HG02981 (cell line): Measurements from ENCODE around the gene ALX4.

Experiments used
- ATAC-seq: cut with Tn5 transposase; IDR thresholded peaks from one replicate; pipeline ENCODE4 v1.9.1; 2021; ENCODE audit warnings: mild to moderate bottlenecking, moderate library complexity; ENCODE audit not compliant: unreplicated experiment

Gene ALX4

GRCh38 chr11:44335919-44336318 is 26.0 kb upstream of the ALX4 start:
- no peak for ATAC-seq

DNA sequence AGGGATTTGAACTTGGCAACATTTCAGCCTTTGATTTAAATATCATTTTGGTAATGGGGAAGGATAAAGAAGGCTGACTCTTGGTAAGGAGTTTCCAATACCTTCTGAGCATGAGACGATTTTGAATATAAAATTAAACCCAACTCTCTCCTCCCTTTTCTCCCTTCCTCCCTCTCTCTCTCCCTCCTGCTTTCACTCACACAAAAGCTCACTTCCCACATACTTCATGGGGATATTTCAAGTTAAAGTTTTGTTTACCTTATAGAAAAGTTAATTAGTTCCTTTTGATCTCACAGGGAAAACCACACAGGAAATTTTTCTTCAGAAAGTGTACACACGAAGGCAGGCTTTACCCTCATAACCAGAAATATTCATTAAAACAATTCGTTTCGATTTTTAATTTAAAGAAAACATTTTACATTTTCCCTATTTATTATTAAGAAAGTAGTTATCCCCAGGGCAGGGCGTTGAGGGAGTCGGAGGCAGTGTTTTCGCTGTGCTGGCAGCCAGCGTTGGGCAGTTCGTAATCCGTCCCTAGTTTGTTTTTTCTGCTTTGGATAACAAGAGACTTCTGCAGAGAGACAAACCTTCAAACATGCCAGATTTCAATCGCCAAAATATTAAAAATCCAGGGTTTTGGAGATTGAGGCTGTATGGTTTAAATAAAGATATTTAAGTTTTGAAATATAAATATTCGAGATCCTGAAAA is 25.3 kb upstream of the ALX4 start:
- ATAC-seq, result no peak

DNA sequence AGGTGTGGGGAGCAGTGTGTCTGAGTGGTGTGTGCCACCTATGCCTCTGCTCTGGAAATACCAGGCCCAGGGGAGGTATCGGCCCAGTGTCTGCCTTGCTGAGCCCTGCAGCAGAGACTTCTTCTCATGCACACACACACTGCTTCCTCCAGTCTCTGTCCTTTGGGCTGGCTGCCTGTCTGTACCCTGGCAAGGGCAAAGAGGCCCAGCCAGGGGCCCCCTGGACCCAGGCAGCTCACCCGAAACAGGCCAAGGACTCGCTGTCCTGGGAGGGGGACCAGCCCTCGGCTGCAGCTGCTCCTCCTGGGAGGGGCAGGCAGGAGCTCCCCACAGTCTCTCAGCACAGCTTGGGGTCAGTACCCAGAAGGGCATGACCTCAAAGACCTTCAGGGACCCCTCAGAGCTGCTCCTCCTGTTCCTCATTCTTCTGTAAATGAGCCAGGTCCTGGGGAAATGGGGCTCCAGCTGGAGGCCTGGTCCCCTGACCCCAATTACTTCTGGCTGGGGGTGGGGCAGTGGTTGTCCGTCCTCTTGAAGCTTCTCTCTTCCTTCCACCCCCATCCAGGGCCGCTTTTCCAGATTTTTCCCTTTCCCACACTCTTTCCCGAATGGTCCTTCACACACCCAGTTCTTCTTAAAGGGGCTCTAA is 24.5 kb upstream of the ALX4 start:
- no peak for ATAC-seq

DNA sequence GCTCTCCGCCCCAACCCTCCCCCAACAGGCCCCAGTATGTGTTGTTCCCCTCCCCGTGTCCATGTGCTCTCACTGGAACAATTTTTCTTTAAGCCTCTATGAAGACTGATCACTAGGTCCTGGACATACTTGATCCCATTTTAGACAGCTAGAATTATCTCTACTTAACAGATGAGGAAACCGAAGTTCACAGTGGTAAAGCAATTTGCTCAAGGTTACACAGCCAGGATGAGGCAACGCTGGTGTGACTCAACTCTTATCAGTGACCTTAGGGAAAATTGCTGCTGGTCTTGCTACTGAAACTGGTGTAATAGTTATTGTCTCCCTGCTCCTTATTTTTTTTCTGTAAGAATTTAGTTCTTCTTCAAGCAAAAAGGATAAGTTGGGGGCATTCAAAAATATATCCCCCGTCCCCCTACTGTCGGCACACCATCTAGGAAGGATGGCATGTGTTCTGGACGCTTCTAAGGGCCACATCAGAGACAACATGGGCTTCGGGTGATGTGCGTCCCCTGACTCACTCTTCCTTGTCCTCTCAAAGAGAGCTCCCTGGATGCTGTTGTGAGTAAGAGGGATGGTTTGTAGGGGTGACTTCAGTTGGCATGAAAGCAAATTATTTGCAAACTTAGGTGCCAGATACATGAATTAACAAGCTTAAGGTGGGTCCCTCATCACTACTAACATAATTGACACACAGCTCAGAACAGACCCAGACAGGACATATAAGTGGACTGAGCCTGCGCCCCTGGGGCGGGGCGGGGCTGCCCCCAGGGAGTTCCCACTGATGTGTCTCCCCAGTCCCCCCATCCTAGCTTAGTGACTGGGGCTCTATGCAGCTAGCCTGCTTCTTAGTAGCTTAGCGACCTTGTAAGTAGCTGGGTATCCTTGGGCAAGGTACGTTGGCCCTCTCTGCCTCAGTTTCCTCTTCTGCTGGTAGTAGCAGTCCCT is 23.6 kb upstream of the ALX4 start:
- ATAC-seq, result no peak

- ATAC-seq, result no peak
These were observed 22.7 kb upstream of the ALX4 start for GRCh38 chr11:44332665-44333064.

DNA sequence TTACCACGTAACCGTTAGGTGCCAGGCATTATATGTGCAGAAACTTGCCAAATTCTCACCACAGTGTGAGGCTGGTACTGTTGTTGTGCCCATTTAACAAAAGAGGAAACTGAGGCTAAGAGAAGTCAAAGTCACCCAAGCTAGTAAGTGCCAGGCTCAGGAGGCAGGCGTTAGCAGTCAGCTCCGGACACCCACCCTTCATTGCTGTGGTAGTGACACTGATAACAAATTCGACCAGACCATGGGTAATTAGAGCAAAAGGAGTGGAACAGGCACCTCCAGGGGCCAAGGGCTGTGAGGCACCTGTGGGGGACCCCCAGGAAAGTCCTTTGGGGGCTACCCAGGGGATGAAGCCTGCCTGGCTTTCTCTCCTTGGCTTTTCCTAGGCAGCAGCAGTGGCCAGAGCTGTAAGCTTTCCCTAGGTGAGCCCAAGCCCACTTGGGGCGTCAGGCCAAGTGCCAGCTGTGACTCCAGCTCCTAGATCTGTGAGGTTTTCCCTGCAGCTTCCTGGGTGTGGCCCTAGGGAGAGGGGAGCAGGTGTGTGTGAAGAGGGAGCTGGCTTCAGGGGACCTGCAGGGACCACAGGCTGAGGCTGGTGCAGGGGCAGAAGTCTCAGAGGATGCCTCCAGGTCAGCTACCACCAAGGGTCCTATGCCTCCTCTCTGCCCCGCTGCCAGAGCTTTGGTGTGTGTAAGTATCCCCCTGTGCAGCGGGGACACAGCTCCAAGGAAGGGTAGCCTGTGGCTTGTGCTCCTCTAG is 19.7 kb upstream of the ALX4 start:
- no peak for ATAC-seq

- ATAC-seq, result no peak
These were observed 18.3 kb upstream of the ALX4 start for GRCh38 chr11:44328138-44328660.

DNA sequence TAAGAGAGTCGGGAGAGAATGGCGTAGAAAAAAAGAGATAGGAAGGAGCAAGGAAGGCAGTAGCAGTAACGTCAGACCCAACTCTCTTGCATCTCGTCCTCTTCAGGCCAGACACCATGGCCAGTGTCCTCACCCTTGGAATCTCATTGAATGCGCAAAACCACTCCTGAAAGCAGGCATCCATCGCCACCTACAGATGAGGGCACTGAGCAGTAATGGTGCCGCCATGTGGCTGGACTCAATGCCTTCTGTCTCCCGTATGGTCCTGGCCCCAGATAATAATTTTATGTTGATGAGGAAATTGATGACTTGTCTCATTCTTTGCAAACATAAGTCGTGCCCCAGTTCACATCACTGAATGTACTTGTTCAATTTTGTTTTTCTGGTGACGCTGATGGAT is 17.8 kb upstream of the ALX4 start:
- no peak for ATAC-seq

DNA sequence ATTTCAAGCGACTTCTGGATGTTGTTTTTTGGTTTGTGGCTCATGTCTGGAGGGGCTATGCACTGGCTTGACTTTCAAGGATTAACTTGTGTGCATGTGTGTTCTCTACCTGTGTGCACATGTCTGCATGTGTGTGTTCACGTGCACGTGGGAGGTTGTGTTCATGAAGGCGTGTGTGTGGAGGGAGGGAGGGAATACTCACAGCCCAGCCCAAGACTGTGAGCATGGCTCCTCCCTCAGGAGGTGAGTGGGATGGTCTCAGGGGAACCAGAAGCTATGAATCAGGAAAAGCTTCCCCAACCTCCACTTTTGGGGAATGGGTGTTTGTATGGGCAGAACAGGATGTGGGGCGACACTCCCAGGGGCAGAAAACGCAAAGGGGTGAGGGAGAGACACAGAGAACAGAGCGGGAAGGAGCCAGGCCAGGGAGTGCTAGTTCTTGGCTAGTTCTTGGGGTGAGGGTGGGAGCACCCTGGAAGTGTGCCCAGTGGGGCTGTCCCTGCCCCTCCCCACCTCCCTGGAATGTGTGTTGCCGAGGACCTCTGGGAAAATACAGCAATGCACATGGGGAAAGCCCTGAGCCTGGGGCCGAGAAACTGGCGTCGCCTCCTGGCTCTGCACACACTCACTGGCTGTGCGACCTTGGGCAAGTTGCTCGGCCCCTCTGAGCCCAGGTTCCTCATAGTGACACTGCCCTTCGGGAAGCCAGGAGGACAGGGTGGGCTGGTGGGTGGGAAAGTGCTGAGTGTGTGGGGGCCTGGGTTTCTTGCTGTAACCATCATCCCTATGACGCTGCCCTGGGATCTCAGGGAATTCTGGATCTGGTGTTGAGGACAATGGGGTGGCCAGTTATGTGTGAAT is 16.9 kb upstream of the ALX4 start:
- no peak for ATAC-seq

- no peak for ATAC-seq
These were observed 15.8 kb upstream of the ALX4 start for GRCh38 chr11:44325698-44326097.

DNA sequence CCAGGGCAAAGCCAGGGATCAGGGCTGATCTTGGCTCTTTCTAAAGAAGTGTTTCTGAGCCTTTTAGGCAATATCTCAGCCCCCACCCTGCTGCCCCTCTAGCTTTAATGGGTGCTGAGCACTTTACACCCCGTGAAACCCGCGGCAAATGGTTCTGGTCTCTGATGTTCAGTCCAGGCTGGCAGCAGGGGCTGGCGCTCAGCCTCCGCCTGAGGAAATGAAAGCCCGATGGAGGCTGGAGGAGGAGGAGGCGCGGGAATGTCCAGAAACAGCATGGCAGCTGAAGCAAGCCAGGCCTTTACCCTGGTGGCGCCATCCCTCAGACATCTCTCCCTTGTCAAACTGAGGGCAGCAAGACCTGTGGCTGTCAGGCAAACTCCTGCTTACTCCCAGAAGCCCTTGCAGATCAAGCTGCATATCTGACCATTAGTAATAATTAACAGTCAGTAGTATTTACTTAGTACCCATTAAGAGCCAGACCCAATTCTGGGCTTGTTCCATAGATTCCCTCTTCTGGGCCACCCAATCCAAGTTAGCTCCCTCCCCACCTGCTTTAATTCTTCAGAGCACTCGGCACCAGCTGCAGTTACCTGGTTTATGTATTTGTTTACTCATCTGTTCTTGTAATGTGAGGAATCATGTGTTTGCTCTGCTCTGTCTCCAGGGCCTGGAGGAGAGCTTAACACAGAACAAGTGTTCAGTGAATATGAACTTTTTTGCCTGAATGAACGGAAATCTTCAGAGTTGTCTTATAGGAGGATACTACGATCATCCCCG is 15.0 kb upstream of the ALX4 start:
- no peak for ATAC-seq

DNA sequence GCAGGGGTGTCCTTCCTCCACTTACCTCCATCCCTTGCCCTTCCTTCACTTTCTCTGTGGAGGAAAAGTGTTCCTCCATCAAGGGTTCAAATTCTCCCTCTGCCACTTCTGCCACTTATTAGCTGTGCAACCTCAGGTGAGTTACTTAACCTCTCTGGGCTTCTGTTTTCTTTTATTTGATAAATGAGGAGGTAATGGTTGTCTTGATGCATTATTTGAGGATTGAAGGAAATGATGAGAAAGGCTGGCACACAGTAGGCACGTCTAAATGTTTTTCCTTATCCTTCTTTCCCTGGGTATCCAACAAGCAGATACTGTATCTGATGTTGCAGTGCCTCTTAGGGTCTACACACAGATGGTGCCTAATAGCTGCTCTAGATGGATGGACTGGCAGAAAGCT is 14.3 kb upstream of the ALX4 start:
- no peak for ATAC-seq

- ATAC-seq, result no peak
These were observed 12.3 kb upstream of the ALX4 start for GRCh38 chr11:44322243-44322642.

DNA sequence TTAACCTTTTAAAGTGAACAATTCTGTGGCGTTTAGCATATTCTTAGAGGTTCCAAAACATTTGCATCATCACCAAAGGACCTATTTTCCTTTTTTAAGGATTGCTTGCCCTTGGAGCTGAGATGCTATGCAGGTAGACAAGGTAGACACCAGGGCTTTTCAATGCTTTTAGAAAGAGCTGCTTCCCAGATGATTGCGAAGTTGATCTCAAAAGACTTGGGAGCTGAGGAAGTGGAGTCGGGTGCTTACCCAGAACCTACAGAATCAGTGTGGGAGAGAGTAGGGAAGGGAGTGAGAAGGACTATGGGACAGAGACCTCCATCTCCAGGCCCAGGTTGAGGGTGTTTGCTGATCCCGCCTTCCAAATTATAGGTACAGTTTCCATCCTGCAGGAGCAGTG is 11.1 kb upstream of the ALX4 start:
- ATAC-seq, result no peak

GRCh38 chr11:44320289-44320973 is 10.5 kb upstream of the ALX4 start:
- ATAC-seq, result no peak

DNA sequence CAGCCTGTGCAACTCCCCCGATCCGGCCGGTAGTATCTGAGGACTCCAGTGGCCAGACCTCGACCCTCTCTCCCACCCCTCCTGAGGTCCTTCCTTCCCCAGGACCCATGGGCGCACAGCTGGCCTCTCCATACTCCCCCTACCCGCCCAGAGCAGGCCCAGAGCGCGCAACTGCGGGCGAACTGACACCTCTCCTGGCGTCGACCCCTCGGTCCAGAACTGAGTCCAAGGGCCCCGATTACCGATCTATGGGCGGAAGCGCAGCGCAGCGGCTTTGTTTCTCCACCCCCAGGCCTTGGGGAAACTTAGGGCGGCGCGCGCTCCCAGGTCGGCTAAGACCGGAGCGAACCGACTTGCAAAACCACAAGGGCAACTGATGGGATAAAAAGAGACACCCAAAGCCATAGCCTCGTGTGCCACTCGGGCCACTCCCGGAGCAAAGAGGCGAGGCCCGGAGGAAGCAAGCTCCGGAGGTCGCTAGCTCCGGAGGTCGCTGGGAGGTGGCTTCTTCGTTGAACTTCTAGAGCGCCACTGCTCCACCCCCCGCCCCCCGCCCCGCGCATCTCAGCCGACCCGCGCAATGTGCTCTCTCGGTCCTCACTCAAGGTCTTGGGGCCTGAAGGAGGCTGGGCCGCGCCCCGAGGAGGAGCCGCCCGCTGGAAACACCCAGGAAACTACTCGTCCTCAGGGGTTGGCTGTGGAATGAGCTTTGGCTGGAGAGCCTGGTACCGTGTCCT is 9.8 kb upstream of the ALX4 start:
- no peak for ATAC-seq

GRCh38 chr11:44319170-44319551 is 9.2 kb upstream of the ALX4 start:
- ATAC-seq, result no peak

GRCh38 chr11:44318369-44318768 is 8.4 kb upstream of the ALX4 start:
- ATAC-seq, result no peak
